ENCODE results near the gene CARD8.
A peak's percentile ranks its signal among the peaks of the same experiment; 100 is the strongest.

CARD8 gene

DNA sequence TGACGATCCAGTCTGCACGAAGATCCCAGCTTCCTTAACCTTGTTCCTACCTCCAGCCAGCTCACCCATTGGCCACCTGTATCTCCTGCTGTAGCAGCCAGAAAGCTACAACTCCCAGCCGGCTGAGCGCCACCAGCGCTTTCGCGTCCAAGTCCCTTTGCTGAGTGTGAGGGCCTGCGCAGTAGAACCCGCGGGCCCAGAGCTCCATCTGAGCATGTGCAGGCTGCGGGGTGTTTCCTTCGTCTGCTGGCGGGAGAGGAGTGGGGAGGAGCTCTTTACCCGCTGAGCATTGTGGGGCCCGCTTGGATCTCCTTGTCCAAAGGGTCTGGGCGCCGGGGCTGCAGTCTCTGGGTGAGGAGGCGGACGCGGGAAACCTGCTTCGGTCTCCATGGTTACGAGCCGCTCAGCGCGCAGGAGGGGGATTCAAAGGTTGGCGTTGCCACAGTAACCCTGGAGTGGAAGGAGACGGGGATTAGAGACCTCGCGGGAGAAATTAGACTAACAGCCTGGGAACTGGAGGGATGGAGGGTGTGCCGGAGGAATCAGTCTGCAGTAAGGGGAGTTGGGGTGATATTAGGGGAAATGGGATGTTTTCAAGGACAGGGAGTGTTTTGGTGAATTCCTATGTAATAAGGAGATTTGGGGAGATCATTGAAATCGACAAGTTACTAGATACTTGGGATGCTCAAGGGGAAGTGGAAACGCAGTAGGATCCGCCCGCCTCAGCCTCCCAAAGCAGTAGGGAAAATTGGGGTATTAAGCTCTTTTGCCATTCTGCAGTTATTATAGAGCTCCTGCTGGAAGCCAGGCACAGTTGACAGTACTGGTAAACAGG is 51.7 kb downstream of the CARD8 start:
- peak; percentile 86 for FAIRE-seq

- no peak for FAIRE-seq
Measured at GRCh38 chr19:48203222-48203793, 52.4 kb downstream of the CARD8 start.

DNA sequence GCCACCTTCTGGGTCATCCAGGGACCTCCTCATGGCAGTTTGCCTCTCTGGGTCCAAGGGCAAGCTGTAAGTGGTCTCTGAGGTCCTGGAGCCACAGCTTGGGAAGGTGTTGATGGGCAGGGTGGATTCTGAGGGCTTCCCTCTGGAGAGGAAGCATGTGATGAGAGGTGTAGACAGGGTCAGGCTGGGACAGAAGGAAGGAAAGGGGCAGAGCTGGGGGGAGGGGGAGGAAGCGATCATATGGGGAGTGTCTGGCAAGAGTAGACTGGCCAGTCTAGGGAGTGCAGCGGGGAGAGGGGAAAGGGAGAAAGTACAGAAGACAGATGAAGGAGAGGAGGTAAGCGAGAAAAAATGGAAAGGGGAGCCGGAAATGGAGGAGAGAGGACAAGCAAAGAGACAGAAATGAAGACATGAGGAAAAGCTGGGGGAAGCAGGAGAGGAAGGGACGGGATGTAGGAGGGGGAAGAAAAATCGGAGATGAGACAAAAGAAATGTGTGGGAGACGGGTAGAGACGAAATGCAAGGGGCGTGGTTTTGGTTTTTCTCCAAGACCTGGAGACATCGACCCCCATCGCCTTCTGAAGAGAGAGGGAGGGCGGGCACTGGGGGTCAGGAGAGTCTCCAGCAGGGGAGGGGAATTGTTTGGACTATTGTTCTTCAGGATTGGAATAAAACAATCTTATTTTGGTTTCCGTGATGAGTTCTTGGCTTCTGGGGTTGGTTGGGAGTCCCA is 58.6 kb downstream of the CARD8 start:
- FAIRE-seq: no peak

DNA sequence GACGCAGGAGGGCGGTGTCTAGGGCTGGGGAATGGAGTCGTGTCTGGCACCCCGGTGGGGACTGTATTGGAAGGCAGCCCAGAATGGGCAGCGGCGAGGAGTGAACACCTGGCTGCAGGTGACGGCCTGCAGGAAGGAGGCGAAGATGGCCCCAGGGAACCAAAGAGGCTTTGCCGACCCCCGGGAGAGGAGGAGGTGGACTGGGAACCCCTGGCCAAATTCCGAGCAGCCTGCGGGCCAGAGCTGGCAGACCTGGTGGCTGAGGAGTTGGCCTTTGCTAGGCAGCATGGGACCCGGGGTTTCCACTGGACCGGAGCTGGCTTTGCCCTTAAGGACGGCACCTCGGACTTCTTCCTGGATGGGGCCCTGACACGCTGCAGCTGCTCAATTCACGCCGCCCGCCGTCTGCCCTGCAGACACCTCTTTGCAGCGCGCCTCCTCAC is 59.4 kb downstream of the CARD8 start:
- no peak for FAIRE-seq

GRCh38 chr19:48194844-48195830 is 60.6 kb downstream of the CARD8 start:
- no peak for FAIRE-seq

DNA sequence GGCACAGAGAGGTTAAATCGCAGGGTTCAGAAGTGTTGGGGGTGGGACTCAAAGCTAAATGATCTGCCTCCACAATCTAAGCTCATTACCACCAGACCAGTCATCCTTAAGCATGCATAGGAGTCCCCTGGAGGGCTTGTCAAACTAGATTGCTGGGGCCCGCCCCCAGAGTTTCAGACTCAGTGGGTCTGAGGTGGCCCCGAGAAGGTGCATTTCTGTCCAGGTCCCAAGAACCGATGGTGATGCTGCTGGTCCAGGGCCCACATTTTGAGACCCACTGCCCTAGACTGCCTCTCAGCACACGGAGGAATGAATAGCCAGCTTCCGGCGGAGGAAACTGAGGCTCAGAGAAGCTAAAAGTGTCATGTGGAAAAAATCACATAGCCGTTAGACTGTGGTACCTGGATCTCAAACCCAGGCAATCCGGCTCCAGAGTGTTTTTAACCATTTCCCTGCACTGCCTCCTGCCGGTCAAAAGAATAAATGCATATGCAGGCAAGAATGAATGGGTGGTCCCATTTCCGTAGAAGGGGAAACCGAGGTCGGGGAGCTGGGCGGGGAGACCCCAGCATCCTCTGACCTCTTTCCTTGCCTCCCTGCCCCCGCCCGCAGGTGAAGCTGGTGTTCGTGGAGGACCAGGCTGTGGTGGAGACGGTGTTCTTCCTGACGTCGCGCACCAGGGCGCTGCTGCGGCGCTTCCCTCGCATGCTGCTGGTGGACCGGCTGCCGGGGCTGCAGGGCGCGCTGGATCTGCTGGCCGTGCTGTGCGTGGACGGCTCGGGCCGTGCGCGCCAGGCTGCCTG is 61.5 kb downstream of the CARD8 start:
- no peak for FAIRE-seq

- FAIRE-seq: no peak
Measured at GRCh38 chr19:48192750-48193149, 63.0 kb downstream of the CARD8 start.

GRCh38 chr19:48190885-48191284 is 64.8 kb downstream of the CARD8 start:
- FAIRE-seq: no peak

DNA sequence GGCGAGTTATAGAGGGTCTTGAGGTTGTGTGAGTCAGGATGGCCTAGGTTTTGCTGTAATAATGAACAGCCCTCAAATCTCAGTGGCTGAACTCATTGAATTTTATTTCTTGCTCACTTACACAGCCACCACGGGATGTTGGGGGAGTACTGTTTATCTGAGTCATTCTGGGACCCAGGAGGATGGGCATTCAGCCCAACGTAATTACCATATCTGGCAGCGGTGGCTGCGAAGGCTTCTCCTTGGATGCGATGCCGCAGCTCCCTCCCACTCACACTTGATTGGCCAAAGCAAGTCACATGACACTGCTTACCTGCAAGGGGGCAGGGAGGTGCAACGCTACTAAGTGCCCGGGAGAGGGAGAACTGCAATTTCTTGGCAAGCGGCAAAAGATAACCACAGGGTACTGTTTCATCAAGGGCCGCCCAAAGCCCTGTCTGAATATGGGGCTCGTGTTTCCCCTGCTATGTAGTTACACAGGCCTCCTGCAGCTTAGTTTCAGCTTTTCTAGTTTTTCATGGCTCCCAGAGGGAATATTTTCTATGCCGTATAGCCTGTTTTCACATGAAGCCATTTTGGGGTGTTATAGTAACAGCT is 65.3 kb downstream of the CARD8 start:
- FAIRE-seq: no peak

GRCh38 chr19:48186541-48186991 is 69.1 kb downstream of the CARD8 start:
- FAIRE-seq: no peak

- no peak for FAIRE-seq
Measured at GRCh38 chr19:48186015-48186414, 69.7 kb downstream of the CARD8 start.

- no peak for FAIRE-seq
Measured at GRCh38 chr19:48183356-48183755, 72.4 kb downstream of the CARD8 start.

GRCh38 chr19:48182434-48182833 is 73.3 kb downstream of the CARD8 start:
- no peak for FAIRE-seq

DNA sequence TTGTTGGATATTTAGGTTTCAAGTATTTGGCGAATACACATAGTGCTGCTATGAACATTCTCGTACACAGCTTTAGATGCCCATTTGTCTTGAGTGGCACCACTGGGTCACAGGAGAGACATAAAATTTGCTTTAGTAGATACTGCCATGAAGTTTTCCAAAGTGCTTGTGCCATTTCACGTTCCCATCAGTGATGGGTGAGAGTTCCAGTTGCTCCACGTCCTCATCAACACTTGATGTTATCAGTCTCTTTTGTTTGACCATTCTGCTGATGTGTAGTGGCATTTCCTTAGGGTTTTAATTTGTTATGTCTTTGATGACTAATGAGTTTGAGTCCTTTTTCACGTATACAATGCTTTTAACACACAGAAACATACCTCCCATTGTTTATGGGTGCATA is 74.2 kb downstream of the CARD8 start:
- no peak for FAIRE-seq

DNA sequence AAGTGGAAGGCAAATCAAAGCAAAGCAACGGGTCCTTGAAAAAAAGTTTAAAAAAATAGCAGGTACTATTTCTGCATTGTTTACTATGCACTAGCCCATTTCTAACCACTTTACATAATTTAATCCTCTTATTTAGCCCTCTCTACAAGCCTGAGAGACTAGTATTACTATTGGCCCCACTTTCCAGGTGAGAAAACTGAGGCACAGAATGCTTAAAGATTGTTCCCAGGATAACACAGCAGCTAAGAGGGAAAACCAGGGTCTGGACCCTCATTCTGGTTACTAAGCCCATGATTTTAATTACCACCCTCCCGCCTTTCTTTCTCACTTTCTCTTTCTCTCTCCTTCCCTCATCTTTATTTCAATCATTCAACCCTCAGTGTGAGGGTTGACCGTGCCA is 79.5 kb downstream of the CARD8 start:
- no peak for FAIRE-seq

- no peak for FAIRE-seq
Measured at GRCh38 chr19:48175578-48175977, 80.1 kb downstream of the CARD8 start.

DNA sequence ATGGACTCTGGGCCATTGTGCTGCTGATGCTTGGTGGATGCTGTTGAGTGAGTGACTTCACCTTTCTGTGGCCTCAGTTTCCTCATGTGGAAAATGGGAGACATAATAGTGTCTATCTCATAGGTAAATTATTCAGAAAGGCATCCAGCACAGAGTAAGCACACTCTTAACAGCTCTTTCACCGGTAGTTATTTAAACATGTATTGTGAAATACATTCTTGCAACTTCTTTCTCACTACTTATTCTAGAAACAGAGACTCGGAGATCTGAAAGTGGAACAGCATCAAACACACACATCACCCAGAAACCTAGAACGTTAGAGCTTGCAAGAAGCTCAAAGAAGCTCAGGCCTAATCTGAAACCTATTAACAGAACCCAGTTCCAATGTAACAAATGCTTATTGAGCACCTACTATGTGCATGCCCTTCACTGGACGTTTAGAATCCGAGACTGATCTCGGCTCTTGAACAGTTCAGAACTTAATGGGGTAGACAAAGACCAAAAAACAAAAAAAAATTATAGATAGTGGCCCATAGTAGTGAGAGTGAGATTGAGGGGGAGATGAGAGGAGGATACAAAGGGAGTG is 81.2 kb downstream of the CARD8 start:
- FAIRE-seq: no peak

- FAIRE-seq: no peak
Measured at GRCh38 chr19:48171710-48172109, 84.0 kb downstream of the CARD8 start.

DNA sequence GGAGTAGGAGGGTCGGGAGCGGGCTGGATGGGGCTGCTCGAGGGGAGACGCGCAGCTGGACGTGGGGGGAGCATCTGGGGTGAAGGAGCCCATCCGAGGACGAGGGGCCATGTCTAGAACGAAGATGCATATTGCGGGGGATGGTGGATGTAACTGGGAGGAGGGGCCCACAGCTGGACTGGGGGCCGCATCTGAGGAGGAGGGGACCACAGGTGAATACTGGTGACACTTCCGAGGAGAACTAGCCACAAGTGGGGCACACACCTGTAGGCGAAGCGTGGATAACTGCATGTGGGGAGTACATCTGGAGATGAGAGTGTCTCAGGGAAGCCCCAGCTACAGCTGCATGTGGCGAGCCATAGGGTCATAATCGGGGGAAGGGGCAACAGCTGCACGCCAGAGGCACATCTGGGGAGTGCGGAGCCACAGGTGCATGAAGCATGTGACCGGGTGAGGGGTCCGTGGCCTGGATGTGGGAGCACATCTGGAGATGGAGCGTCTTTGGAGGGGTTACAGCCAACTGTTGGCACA is 84.8 kb downstream of the CARD8 start:
- no peak for FAIRE-seq
